ENCODE measurements around the gene ASH1L. TPM values are rescaled to one million over a fixed set of nuclear protein-coding genes. Genes with fewer than 3 reads are reported as not detected.
A peak's percentile ranks its signal among the peaks of the same experiment; 100 is the strongest.
"Not testable (repeated sequence)": the region's sequence is repeated elsewhere in the genome, so short reads cannot be mapped to it uniquely, and the experiment has no call there.

The ASH1L gene
- total RNA-seq, 1 donor from 2014 or later = 36.0 TPM

GRCh38 chr1:155598842-155599331 is 36.3 kb upstream of the ASH1L start:
- peak overlapping the region; percentile 59 for H3K4me3 Mint-ChIP-seq (ENCODE audit: unreplicated experiment)
- H3K4me1 Mint-ChIP-seq (ENCODE audit: low read depth) = peaks cover 21% of the 10 kb centered on the region
- no peaks in the 10 kb centered on the region for H3K36me3 Mint-ChIP-seq (ENCODE audit: low read depth)
- peak overlapping the region; percentile 67 for H3K27ac Mint-ChIP-seq (ENCODE audit: unreplicated experiment)
- H3K27me3 Mint-ChIP-seq (ENCODE audit: low read depth) = no peaks in the 10 kb centered on the region
- no peak for DNase-seq (ENCODE audit: low spot score)
- peak; percentile 51 for TF ChIP-seq CTCF (IDR thresholded peaks at IDR 0.05)
- no peaks in the 10 kb centered on the region for H3K9me3 Mint-ChIP-seq (ENCODE audit: low read depth)

GRCh38 chr1:155596864-155597263 is 34.3 kb upstream of the ASH1L start:
- peaks cover 21% of the 10 kb centered on the region for H3K4me1 Mint-ChIP-seq (ENCODE audit: low read depth)
- no peak for TF ChIP-seq CTCF (IDR thresholded peaks at IDR 0.05)
- H3K36me3 Mint-ChIP-seq (ENCODE audit: low read depth) = no peaks in the 10 kb centered on the region
- H3K27ac Mint-ChIP-seq (ENCODE audit: unreplicated experiment) = no peak overlapping the region
- no peak overlapping the region for H3K4me3 Mint-ChIP-seq (ENCODE audit: unreplicated experiment)
- H3K9me3 Mint-ChIP-seq (ENCODE audit: low read depth) = no peaks in the 10 kb centered on the region
- no peak for DNase-seq (ENCODE audit: low spot score)
- H3K27me3 Mint-ChIP-seq (ENCODE audit: low read depth) = no peaks in the 10 kb centered on the region

GRCh38 chr1:155595877-155596474 is 33.4 kb upstream of the ASH1L start:
- peaks cover 21% of the 10 kb centered on the region for H3K4me1 Mint-ChIP-seq (ENCODE audit: low read depth)
- H3K9me3 Mint-ChIP-seq (ENCODE audit: low read depth); H3K4me3 Mint-ChIP-seq (ENCODE audit: unreplicated experiment); DNase-seq (ENCODE audit: low spot score); H3K36me3 Mint-ChIP-seq (ENCODE audit: low read depth); H3K27ac Mint-ChIP-seq (ENCODE audit: unreplicated experiment); H3K27me3 Mint-ChIP-seq (ENCODE audit: low read depth): not testable (repeated sequence)

GRCh38 chr1:155591770-155592169 is 29.2 kb upstream of the ASH1L start:
- TF ChIP-seq CTCF (IDR thresholded peaks at IDR 0.05) = peak; percentile 86
- no peak overlapping the region for H3K4me3 Mint-ChIP-seq (ENCODE audit: unreplicated experiment)
- no peaks in the 10 kb centered on the region for H3K36me3 Mint-ChIP-seq (ENCODE audit: low read depth)
- H3K4me1 Mint-ChIP-seq (ENCODE audit: low read depth) = no peaks in the 10 kb centered on the region
- no peak for DNase-seq (ENCODE audit: low spot score)
- H3K9me3 Mint-ChIP-seq (ENCODE audit: low read depth) = no peaks in the 10 kb centered on the region
- no peaks in the 10 kb centered on the region for H3K27me3 Mint-ChIP-seq (ENCODE audit: low read depth)
- H3K27ac Mint-ChIP-seq (ENCODE audit: unreplicated experiment) = no peak overlapping the region

- not testable (repeated sequence) for H3K4me3 Mint-ChIP-seq (ENCODE audit: unreplicated experiment); H3K27ac Mint-ChIP-seq (ENCODE audit: unreplicated experiment); DNase-seq (ENCODE audit: low spot score); H3K9me3 Mint-ChIP-seq (ENCODE audit: low read depth); H3K4me1 Mint-ChIP-seq (ENCODE audit: low read depth); H3K36me3 Mint-ChIP-seq (ENCODE audit: low read depth); H3K27me3 Mint-ChIP-seq (ENCODE audit: low read depth)
Observed at GRCh38 chr1:155590516-155591247, 28.1 kb upstream of the ASH1L start.

- not testable (repeated sequence) for DNase-seq (ENCODE audit: low spot score); H3K27me3 Mint-ChIP-seq (ENCODE audit: low read depth); H3K4me3 Mint-ChIP-seq (ENCODE audit: unreplicated experiment); H3K27ac Mint-ChIP-seq (ENCODE audit: unreplicated experiment); H3K9me3 Mint-ChIP-seq (ENCODE audit: low read depth); H3K4me1 Mint-ChIP-seq (ENCODE audit: low read depth); H3K36me3 Mint-ChIP-seq (ENCODE audit: low read depth)
Observed at GRCh38 chr1:155589282-155589681, 26.7 kb upstream of the ASH1L start.

GRCh38 chr1:155583846-155584245 is 21.2 kb upstream of the ASH1L start:
- not testable (repeated sequence) for H3K4me3 Mint-ChIP-seq (ENCODE audit: unreplicated experiment); H3K27ac Mint-ChIP-seq (ENCODE audit: unreplicated experiment); H3K4me1 Mint-ChIP-seq (ENCODE audit: low read depth); H3K36me3 Mint-ChIP-seq (ENCODE audit: low read depth); H3K9me3 Mint-ChIP-seq (ENCODE audit: low read depth); DNase-seq (ENCODE audit: low spot score); H3K27me3 Mint-ChIP-seq (ENCODE audit: low read depth)

GRCh38 chr1:155575608-155576007 is 13.0 kb upstream of the ASH1L start:
- not testable (repeated sequence) for H3K27ac Mint-ChIP-seq (ENCODE audit: unreplicated experiment); DNase-seq (ENCODE audit: low spot score); H3K27me3 Mint-ChIP-seq (ENCODE audit: low read depth); H3K4me1 Mint-ChIP-seq (ENCODE audit: low read depth); H3K4me3 Mint-ChIP-seq (ENCODE audit: unreplicated experiment); H3K36me3 Mint-ChIP-seq (ENCODE audit: low read depth); H3K9me3 Mint-ChIP-seq (ENCODE audit: low read depth)
